NCI-H2107 treated with DMSO at 0.1 percent for 48 hours (cell line): ENCODE data around the gene MSX2.
"Not testable (repeated sequence)": the region's sequence is repeated elsewhere in the genome, so short reads cannot be mapped to it uniquely, and the experiment has no call there.

Experiments used
- DNase-seq: peaks from one replicate; lab custom pipeline; 2025; ENCODE audit not compliant: unreplicated experiment; lab: John Stamatoyannopoulos, UW

The MSX2 gene

DNA sequence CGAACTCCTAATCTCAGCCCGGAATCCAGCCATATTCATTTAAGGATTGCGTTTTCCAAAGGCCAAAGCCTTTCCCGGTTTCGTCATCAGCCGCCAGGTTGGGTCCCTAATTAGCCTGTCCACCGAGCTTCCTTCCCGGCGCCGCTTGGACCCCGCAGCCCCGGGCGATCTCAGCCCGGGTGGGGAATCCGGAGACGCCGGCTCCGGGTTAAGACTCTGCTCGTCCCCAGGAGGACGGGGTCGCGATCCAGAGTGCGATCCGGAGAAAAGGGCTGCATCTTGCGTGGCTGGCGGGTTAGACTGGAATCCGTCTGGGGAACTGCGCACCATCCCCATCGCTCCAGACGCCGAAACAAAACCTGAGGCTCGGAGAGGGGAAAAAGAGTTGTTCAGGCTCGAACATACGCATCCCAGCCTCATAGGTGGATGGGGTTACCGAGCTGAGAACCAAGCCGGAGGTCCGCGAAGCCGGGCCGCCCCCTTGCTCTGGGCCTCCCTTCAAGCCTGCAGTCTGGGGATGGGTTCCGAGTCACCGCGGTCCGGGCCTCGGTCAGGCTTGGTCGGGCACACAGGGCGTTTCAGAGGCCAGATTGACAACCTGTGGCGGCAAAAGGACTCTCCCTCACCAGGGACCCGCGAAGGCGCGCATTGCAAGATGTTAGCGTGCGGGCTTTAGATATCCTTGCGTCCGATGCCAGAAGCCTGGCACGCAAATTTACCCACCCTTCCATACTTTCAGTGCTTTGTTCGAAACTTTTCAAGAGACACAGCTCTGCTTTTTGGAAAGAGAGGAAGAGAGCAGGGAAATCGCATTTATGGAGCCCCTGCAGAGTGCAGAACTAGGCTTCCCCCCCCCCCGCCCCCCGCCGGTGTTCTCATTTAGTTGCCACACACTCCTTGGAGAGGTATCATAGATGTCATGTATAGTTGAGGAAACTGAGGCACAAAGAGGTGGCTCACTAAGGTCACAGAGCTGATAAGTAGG lies 7.9 kb downstream of the MSX2 start:
- no peak for DNase-seq

DNA sequence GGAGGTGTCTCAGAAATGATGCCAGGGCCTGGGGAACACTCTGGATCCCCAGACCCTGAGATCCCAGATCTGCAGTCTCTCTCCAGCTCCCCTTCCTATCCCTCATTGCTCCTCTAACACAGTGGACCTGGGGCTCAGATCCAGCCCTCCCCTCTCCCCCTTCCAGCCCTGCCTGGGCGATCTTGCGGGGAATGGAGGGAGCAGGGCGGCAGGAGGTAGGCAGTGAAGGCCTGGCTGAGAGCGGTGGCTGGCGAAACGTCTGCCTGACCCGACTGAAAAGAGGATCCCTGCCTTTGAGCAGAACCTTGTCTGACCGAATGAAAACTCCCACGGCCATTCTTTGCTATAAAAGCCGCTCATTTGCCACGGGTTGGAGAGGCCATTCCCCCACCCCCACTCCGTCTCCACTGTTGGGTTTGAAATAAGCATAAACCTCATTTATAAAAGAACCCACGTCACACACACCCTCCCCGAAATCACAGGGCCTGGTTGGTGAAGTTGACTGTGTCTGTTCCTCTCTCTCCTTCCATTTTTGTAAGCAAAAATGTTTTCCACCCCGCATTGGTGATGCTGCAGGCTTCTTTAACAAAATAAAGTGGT lies 8.8 kb downstream of the MSX2 start:
- DNase-seq = no peak

DNA sequence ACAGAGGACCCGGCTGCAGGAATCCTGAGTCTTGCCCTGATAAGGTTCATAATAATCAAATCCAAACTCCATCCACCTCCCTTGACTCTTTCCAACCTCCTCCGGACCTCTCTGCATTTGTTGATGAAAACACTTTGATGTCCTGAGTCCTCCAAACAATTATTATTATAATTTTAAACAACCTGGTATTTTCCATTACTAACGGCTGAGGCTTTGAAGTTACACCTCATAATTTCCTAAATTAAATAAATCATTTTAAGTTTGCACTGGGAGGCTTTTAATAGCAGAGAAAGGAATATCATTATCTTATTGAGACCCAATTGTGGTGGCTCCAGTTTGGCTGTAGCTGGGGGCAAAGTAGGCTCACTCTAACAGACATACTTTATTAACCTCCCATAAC lies 9.5 kb downstream of the MSX2 start:
- no peak for DNase-seq

DNA sequence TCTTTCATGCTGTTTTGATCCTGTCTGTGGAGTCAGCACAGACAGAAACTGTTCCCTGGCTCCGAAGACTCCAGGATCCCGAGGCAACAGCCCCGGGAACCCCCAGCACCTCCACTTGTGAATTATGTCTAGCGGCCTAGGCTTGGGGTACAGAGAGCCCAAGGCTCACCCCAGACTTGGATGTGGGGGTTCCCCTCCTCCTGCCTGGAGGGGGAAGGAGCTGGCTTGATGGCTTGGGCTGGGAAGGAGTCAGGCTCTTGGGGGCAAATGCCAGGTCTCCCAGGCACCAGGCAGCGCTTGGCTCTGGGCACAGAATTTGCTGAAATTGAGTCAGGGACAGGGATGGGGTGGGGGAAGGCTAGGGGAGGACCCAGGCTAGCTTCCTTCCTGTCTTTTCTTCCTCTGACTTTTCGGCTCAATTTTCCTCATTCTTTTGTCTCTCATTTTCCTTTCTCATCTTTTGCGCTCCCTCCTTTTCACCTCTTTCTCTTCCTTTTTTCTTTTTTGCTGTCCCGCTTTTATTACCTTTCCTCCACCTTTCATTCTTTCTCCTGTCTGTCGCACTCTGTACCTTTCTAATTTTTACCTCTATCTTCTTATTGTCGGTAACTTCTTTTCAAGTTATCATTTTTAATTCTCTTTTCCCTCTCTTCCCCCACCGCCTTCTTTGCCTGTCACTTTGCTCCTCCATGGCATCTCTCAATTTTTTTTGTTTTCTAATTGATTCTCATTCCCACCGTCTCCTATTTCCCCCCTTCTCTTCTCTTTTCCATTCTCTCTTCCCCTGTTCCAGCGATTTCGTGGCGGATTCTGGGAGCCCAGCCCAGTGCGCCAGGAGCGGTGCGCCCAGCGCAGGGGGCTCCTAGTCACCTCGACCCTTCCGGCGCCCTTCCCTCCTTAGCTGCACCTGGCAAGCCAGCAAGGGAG lies 10.5 kb downstream of the MSX2 start:
- no peak for DNase-seq

DNA sequence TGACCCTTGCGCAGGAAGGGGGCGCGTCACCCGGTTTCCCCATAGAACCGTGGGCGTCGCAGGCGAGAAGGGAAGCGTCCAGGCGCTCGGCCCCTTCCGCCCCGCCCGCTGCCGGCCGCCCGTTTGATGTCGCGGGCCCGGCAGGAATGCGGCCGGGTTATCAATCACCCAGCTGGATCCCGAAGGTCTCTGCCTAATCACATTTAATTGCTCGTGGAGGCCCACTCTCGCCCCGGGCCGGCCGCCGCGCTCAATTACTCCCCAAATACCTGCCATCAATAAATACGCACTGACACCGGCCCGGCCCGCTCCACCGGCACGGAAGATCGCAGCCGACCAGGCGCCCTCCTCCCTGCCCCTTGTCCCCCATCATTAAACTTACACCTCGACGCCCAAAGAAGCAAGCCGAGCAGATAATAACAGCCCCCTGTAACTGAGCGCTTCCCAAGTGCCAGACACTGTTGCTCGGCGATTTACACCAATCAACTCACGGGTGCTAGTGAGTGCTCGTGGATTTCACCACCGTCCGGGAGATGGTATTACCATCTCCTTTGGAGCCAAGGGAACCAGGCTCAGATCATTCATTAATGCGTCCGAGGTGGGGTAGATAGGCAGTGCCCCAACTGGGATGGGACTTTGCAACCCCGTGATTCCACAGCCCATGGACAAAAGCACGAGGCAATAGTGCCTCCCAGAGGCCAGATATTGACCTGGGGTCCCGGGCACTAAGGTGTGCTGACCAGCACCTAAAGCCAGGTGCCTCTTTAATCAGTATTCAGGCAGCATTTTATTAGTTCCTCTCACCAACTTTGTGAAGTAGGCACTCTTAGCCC lies 11.3 kb downstream of the MSX2 start:
- no peak for DNase-seq

DNA sequence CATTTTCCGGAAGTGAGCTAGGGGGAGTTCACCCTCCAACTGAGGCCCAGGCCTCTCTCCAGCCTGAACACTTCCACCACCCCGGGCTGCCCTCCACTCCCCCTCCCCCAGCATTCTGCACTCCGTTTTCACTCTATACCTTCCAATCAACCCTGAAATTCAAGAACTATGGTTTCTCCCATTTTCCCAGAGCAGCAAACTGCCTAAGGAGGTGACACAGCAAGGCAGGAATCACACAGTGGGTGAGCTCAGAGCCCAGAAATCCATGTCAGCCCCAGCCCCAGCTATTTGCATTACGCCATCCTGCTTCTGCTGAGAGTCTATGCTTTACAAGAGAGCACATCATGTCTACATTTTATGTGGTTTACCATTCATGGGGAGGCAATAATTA lies 11.9 kb downstream of the MSX2 start:
- no peak for DNase-seq

DNA sequence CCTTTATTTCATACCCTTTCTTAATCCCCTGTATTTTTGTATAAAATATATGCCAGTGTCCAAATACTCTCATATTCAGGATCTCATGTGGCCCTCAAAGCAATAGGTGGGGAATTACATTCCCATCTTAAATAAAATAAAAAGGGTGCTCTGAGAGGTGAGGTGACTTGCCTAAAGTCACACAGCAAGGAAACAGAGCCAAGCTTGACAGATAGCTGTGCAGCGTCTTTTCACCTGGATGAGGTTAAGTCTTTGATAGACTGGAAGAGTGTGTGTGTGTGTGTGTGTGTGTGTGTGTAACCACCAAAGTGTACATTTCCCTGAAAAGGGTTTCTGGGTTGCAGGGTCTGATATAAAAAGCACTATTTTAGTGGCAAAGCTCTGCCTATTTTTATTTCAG lies 12.4 kb downstream of the MSX2 start:
- DNase-seq = no peak

DNA sequence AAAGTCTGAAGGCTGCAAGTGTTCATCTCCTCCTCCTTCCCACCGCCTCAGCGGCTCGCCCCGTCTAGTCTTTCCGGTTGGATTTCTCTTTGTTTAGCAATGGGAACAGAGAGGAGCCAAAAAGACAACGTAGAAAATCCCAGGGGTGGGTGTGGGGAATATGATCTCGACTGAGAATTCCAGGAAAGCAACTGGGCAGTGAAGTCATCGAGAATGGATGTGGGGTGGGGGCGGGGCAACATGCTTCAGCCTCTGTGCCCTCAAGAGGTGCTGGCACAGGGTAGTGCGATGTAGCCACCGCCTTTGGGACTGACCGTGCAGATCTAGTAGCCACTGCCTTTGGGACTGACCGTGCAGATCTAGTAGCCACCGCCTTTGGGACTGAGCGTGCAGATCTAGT lies 12.9 kb downstream of the MSX2 start:
- no peak for DNase-seq

DNA sequence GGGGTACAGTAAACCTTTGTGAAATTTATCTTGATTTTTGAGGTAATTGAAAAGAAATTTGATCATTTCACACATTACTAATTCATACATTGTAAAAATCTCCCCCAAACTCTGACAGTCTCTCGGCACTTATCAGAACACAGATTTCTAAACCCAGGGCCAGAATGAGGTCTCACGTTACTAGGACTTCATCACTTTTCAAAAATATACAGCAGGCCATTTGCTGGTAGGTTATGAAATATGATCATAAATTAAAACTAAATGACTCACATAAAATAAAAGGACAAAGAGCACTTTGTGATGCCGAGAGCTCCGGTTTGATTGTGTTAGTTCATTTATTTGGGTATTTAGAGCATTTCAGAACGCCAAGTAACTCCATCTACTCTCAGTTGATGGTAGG lies 17.0 kb downstream of the MSX2 start:
- no peak for DNase-seq

DNA sequence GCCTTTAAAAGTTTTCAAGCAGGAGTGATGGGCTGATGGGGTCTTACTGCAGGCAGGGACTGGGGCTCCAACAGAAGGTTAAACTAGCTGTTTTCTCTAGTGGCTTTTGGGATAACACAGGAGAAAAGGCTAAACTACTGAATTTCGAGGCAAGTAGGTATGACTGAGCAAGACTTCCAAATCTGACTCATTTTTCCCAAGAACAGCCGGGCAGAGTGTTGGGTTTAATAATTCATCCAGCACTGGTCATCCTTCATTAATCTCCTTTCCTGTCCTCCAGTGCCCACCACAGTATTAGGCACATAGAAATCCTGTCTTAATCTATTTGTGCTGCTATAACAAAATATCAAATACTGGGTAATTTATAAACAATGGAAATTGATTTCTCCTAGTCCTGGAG lies 20.5 kb downstream of the MSX2 start:
- DNase-seq = no peak

DNA sequence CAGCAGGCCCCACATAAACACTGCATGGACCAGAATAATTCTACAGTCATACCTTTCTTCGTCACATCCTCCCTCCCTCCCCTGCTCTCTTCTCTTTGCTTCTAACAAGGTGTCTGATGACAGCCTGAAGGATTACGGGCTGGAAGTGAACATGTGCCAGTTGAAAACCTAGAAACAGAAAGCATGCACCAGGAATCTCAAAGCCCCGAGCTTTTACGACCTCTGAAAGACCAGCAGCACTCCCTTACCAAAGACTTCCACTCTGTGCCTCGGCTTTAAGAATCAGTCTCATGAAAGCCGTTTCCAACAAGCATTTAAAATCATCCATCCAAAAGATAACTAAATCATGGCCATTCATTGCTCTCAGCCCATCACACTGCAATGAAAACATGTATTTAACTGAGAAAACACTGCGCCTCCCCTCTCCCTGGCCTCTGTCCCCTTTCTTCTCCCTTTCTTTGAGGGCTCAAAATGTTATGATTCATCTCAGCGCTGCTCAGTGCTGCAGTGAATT lies 21.3 kb downstream of the MSX2 start:
- no peak for DNase-seq

DNA sequence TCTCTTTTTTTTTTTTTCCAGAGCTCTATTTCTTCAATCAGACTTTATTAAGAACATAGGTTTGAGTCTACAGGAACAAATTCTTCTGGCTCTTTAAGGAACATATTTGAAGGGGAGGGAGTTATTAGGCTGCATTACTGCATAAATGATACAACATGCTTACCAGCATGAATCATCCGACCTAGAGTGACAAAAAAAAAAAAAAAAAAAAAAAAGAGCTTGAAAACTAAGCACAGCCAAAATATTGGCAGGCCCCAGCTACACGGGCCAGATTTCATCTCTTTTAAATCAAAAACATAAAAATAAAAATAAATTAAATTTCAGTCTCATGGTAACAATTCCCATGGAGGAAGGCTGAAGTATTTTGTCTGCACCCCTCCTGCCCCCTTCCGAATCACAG lies 26.3 kb downstream of the MSX2 start:
- no peak for DNase-seq

DNA sequence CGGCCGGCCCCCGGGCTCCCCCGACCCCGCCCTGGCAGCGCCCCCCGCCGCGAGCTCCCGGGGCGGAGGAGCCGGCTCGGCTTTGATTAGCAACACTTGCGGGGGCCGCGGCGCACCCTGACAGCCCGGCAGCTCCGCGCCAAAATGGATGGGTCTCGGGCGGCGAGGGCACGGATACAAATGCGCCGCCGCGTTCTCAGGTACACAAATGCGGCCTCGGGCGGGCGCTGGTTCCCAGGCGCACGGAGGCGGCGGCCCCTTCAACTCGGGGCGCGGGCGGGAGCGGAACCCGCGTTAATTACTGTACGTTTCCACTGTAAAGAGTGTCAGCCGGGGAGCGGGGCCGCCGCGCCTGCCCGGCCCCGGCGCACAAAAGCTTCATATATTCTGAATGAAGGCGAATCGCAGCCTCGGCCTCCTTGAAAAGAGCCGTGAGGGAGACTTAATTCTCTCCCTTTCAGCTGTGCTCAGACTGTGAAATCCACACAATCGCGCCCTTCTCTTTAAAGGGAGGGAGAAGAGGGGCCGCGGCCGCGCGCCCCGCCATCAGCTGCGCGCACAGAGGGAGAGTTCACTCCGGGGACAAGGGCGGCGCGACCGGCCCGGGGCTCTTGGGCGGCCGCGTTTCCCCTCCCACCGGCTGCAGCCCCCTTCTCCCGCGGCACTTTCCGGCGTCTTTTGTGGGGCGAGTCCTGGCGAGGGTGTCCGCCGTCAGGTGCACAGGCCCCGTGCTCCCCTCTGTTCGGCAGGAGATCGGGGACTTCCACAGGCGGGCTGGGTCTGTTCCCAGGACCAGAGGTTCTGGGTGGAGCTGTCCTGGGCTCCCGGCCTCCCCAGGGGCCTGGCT lies 27.0 kb downstream of the MSX2 start:
- DNase-seq = no peak

DNA sequence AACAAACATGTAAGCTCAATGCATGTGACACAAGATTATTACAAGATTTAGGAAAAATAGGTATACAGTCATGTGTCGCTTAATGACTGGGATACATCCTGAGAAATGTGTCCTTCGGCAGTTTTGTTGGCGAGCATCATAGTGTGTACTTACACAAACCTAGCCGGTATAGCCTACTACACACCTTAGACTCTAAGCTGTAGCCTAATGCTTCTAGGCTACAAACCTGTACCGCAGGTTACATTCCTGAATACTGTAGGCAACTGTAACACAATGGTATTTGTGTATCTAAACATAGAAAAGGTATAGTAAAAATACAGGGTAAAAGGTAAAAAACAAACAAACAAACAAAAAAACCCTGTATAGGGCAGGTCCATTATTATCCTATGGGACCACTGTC lies 27.7 kb downstream of the MSX2 start:
- DNase-seq = no peak

DNA sequence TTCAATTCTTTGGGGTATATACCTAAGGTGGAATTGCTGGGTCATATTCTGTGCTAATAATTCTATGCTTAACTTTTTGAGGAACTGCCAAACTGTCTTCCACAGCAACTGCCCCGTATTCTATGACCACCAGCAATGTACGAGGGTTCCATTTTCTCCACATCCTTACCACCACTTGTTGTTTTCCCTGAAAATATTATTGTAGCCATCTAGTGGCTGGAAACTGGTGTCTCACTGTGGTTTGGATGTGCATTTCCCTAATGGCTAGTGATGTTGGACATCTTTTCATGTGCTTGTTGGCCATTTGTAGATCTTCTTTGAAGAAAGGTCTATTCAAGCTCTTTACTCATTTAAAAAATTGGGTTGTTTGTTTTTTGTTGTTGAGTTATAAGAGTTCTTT lies 30.7 kb downstream of the MSX2 start:
- no peak for DNase-seq

DNA sequence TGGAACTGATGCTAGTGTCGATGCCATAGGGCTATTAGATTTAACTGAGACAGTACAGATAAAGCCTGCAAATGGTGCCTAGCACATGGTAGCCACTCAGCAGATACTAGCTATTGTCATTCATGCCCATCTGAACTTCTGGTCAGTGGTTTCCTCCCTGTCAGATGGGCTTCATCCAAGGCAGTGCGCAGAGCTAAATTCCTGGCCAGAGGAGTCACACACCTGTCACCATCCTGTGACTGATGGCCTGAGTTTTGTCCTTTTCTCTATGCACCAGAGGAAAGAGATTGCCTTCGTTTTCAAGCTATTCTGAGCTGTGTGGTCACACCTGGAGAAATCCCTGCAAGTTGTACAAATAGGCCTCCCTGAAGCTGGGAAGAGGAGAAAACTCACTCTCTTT lies 34.7 kb downstream of the MSX2 start:
- DNase-seq = no peak

DNA sequence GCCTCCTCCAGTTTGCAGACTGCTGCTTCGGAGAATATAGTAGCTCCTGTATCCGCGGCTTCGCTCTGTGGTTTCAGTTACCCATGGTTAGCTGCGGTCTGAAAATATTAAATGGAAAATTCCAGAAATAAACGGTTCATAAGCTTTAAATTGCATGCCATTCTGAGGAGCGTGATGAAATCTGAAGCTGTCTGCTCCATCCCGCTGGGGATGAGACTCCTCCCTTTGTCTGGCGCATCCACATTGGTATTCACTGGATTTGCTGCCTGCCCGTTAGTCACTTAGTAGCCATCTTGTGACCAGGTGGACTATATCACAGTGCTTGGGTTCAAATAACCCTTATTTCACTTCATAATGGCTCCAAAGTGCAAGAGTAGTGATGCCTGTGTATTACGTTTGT lies 36.3 kb downstream of the MSX2 start:
- no peak for DNase-seq

DNA sequence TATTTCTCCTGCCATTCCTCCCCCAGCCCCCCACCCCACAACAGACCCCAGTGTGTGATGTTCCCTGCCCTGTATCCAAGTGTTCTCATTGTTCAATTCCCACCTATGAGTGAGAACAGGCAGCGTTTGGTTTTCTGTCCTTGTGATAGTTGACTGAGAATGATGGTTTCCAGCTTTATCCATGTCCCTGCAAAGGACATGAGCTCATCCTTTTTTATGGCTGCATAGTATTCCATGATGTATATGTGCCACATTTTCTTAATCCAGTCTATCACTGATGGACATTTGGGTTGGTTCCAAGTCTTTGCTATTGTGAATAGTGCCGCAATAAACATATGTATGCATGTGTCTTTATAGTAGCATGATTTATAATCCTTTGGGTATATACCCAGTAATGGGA lies 37.0 kb downstream of the MSX2 start:
- DNase-seq = not testable (repeated sequence)

DNA sequence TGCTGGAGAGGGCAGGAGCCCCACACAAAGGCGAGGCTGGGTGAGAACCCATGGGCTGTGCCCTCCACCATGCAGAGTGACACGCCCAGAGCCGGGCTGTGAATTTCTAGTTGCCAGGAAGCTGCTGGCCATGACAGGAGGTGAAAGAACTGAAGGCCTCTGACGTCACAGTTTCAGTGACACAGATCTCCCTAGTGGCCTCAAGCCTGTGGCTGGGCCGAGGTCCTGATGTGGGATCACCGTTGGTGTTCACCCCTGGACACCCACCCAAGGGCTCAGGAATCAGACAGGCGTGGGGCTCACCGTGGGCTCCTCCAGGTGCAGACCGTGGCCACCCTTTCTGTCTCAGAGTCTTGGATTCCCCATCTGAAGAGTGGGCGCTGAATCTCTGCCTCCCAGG lies 39.9 kb downstream of the MSX2 start:
- DNase-seq = no peak

DNA sequence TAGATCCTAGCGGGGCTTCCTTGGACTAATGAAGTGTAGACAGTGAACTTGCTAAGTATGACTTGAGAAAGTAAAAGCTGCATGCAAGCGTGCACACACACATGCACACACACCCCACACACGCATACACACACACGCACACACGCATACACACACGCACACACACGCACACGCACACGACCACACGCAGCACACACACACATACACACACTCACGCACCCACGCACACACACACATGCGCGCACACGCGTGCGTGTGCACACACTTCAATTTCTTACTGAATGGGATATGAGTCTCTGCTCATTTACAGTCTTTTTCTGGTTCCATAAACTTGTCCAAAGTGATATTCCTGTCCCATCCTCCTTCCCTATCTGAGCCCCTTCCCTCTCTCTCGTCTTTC lies 41.2 kb downstream of the MSX2 start:
- DNase-seq = no peak
